ENCODE measurements around the gene SENP8. TPM values are rescaled to one million over a fixed set of nuclear protein-coding genes. Genes with fewer than 3 reads are reported as not detected.

SENP8 gene
- total and polyA plus RNA-seq, 2 of the 8 experiments (the other 6 are each of a cell fraction or from before 2014, with no cell fraction given), result 4.1 to 6.0 TPM

DNA sequence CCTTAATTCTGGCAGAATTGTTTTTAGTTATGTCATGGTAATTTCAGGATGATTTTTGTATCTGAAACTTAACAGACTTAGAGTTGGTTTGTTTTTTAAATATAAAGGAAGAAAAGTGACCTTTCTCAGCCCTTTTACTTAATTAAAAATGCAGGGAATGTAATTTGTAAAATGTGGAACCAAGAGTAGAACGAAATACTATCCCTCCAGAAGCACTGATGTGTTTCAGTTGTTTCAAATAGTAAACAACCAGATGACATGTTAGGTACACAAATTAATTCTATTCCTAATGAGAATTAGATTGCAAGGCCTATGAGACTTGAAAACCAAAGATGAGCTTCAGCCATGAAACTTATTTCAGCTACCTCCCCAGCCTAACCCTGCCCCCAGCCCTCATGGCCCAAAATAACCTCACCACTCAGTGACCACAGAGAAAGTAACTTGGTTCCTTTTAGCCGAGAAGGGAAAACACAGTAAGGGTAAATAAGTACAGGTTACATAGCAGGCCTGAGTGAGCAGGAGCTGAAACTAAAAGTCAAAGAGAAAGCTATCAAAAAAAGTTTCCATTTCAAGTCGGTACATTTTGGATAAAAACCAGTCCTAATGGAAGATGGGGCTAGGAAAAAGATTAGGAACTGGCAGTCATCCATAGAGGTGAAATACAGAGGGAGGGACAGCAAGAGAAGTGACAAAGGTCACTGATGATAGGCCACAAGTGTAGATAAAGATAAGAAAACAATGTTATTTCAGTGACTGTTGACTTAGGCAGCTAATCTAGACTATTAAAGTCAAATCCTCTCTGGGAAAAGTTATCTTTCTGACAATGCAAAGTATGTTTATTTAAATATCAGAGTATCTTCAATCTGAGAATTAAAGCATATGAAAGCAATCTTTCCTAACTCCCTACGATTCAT, 23.2 kb downstream of the SENP8 start:
- Histone ChIP-seq H3K4me1 (replicated peaks in 1 of 4; ENCODE audit: control insufficient read depth in 3 of 4, insufficient read depth in 4 of 4, low read length in 3 of 4) (no peaks in the 10 kb centered on the region), H3K56ac (replicated peaks; ENCODE audit: insufficient read length, low read depth, low read length) (no peak overlapping the region), H2BK15ac (ENCODE audit: low read length) (no peak overlapping the region), H2AFZ (ENCODE audit: low read length) (no peak overlapping the region), H3K23me2 (ENCODE audit: low read depth, low read length) (no peaks in the 10 kb centered on the region), H3K27ac (ENCODE audit: low read depth, low read length) (no peak overlapping the region), H4K20me1 (replicated peaks in 1 of 2; ENCODE audit: control insufficient read depth in 1 of 2, insufficient read depth in 2 of 2, low read length in 2 of 2) (no peaks in the 10 kb centered on the region), H2AK5ac (ENCODE audit: low read depth, low read length) (no peak overlapping the region), H3K36me3 (ENCODE audit: control insufficient read depth in 2 of 4, insufficient read depth in 4 of 4, low read length in 3 of 4) (no peaks in the 10 kb centered on the region; a peak in 1 of 8 replicates), H3K79me2 (ENCODE audit: control insufficient read depth in 1 of 2, insufficient read depth in 2 of 2, low read length in 2 of 2) (no peaks in the 10 kb centered on the region), H3K4ac (replicated peaks; ENCODE audit: insufficient read length, low read depth, low read length) (no peak overlapping the region), H4K8ac (ENCODE audit: extremely low read depth, insufficient read depth, low read length) (no peak overlapping the region), H3K9ac (replicated peaks in 1 of 4; ENCODE audit: extremely low read depth in 1 of 4, low read depth in 3 of 4, low read length in 3 of 4) (no peak overlapping the region), H3K23ac (ENCODE audit: insufficient read length) (no peak overlapping the region), H3K4me3 (ENCODE audit: extremely low read depth in 1 of 4, insufficient read depth in 2 of 4, low read depth in 3 of 4, low read length in 4 of 4) (no peak overlapping the region), H3K18ac (ENCODE audit: extremely low read depth, low read length) (no peak overlapping the region), H3K4me2 (ENCODE audit: insufficient read depth in 1 of 2, low read depth in 2 of 2, low read length in 2 of 2) (no peak overlapping the region), H4K5ac (ENCODE audit: insufficient read length, low read depth, low read length) (no peak overlapping the region), H3K14ac (ENCODE audit: insufficient read length) (no peak overlapping the region), H2BK120ac (replicated peaks; ENCODE audit: low read depth, low read length) (no peak overlapping the region), H2BK12ac (ENCODE audit: low read depth, low read length) (no peak overlapping the region), H2BK20ac (ENCODE audit: low read length) (no peak overlapping the region), H3K79me1 (ENCODE audit: low read depth, low read length) (no peaks in the 10 kb centered on the region), H2BK5ac (ENCODE audit: low read depth, low read length) (no peak overlapping the region), H4K91ac (replicated peaks; ENCODE audit: insufficient read length, low read length) (no peak overlapping the region), H3K27me3 (replicated peaks in 1 of 4; ENCODE audit: control insufficient read depth in 3 of 4, extremely low read depth in 1 of 4, insufficient read depth in 3 of 4, low read length in 3 of 4) (no peaks in the 10 kb centered on the region), H3K9me3 (ENCODE audit: insufficient read depth in 2 of 2, low read depth in 1 of 2, low read length in 1 of 2) (no peaks in the 10 kb centered on the region)
- ChIA-PET POLR2A (ENCODE audit: partially characterized antibody) (no interaction called here), CTCF (ENCODE audit: partially characterized antibody) (interaction anchor here (0.8 kb wide), 1 partner anchor 126 kb away, joined by 3 read pairs; no protein-coding TSS in a partner anchor)
- FAIRE-seq (no peak), DNase-seq (ENCODE audit: low read depth in 1 of 2, low spot score in 2 of 2) (no peak)
- 87% methylated on average over 4 of the region's 4 CpGs; no CpG with 5 or more reads in 1 of the 2 experiments for WGBS, 2 experiments (ENCODE audit: extremely low coverage in 1 of 2, insufficient coverage in 1 of 2, insufficient read length in 1 of 2, insufficient replicate concordance in 2 of 2, low coverage in 1 of 2, low lambda C conversion rate in 2 of 2, missing lambda C conversion rate in 1 of 2)
- TF ChIP-seq ASH2L (IDR thresholded peaks at IDR 0.05; ENCODE audit: low read length), result no peak
- no peak for TF ChIP-seq SP1 (IDR thresholded peaks at IDR 0.05; ENCODE audit: low read depth, low read length)
- TF ChIP-seq POLR2A (IDR thresholded peaks at IDR 0.05; ENCODE audit: control extremely low read depth in 1 of 2, low read depth in 2 of 2, low read length in 2 of 2), result no peak
- no peak for TF ChIP-seq TEAD4 (IDR thresholded peaks at IDR 0.05; ENCODE audit: low read depth, low read length)
- TF ChIP-seq PHF8 (conservative IDR thresholded peaks at IDR 0.05; ENCODE audit: low read depth, low read length), result no peak
- no peak for TF ChIP-seq CBX8 (IDR thresholded peaks at IDR 0.05; ENCODE audit: borderline replicate concordance, low read depth, low read length)
- no peak for TF ChIP-seq BCL11A (IDR thresholded peaks at IDR 0.05; ENCODE audit: low read depth in 2 of 2, low read length in 2 of 2)
- TF ChIP-seq TAF1 (IDR thresholded peaks at IDR 0.05; ENCODE audit: low read depth, low read length), result no peak
- TF ChIP-seq, protein P1, sequence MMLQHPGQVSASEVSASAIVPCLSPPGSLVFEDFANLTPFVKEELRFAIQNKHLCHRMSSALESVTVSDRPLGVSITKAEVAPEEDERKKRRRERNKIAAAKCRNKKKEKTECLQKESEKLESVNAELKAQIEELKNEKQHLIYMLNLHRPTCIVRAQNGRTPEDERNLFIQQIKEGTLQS (IDR thresholded peaks at IDR 0.05; ENCODE audit: insufficient read depth, low read depth, low read length), result no peak
- TF ChIP-seq HDAC2 (IDR thresholded peaks at IDR 0.05; ENCODE audit: borderline replicate concordance in 1 of 2, low read depth in 2 of 2, low read length in 2 of 2), result no peak
- no peak for TF ChIP-seq CEBPB (IDR thresholded peaks at IDR 0.05; ENCODE audit: low read depth, low read length)
- TF ChIP-seq, protein P2, sequence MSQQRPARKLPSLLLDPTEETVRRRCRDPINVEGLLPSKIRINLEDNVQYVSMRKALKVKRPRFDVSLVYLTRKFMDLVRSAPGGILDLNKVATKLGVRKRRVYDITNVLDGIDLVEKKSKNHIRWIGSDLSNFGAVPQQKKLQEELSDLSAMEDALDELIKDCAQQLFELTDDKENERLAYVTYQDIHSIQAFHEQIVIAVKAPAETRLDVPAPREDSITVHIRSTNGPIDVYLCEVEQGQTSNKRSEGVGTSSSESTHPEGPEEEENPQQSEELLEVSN (IDR thresholded peaks at IDR 0.05), result no peak
